HG02759 (cell line): ENCODE measurements around the gene MARCHF3.
"Not testable (repeated sequence)": the region's sequence is repeated elsewhere in the genome, so short reads cannot be mapped to it uniquely, and the experiment has no call there.

Experiments
- ATAC-seq: cut with Tn5 transposase; IDR thresholded peaks from one replicate; pipeline ENCODE4 v1.9.1; 2021; ENCODE audit warnings: mild to moderate bottlenecking, moderate library complexity; ENCODE audit not compliant: unreplicated experiment

MARCHF3 gene

DNA sequence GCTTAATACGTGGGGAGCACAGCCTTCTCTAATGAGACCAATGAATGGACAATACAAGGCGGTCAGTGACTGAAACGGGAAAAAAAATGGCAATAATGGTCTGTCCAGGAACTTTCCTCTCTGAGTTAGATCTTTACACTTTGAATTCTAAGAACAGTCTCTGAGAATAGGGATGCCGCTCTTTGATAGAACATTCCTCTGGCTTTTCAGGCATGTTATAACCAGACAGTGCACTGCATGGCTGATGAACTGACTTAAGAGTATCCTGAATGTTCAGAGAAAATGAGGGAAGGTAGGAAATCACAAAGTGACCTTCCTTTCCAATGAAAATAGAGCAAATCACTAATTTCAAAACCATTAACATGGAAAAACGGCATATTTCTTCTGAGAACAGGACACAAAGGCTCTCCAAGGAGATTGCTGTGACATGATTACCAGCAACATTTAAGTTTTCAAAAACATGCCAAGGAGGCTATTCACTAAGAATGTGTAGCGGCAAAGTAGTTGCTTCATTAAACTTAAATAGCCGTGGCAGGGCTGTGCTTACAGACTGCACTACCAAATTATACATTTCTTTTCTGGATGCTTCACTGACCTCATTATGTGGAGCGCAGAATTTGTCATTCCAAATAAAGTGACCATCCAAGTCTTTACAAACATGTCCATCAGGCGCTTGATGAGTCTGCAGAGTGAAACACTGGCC is 105.9 kb downstream of the MARCHF3 start:
- no peak for ATAC-seq

DNA sequence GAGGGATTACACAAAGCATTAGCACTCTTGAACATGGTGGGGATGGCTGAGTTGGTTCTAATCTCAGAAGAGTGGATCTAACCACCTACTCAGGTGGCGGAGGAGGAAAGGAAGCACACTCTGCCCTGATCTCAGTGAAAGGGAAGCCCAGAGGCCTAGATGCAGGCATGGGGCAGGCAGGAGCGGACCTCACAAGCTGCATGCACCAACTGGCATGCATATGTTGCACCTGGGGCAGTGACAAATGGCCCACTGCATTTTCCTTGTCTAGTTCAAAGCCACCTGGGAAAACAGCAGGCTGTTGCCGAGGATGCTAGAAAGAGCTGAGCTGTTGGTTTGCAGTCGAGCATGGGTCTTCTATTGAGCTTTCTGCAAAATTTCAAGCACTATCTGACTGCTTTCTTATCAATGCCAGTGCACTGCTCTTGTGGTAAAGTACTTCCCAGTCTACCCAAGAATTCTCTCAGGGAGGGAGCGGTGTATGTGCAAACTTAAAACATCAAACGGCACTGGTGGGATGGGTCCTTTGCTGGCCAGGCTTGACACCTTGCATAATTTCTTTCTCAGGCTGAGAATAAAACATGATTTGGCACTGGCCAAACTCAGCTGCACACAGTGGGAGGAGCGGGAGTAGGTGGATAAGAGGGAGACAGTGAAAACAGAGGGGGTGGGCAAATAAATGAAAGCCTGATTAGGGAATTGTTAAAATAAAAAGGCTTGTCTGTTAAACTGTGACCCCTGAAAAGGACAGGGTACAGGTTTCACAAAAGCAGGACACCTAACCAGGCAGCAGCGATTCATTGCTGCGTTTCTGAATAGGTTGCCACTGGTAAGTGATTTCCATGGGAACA is 108.9 kb downstream of the MARCHF3 start:
- ATAC-seq: no peak

DNA sequence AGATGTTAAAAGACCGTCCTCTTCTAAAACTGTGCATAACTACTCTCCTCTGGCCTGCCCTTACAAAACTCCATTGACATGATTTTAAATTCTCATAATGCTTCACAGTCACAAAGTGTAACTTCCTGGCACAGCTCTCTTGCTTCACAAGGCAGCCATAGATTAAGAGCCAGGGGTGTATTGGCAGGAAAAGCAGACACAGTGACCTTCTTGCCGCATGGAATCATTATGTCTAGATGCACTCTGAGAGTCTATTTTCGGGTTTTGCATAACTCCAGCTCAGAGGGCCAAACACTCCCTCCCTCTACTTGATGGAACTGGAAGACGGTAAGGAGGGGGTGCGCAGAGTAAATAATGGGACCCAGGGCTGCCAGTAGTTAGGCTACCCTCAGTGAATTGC is 110.1 kb downstream of the MARCHF3 start:
- ATAC-seq: no peak

DNA sequence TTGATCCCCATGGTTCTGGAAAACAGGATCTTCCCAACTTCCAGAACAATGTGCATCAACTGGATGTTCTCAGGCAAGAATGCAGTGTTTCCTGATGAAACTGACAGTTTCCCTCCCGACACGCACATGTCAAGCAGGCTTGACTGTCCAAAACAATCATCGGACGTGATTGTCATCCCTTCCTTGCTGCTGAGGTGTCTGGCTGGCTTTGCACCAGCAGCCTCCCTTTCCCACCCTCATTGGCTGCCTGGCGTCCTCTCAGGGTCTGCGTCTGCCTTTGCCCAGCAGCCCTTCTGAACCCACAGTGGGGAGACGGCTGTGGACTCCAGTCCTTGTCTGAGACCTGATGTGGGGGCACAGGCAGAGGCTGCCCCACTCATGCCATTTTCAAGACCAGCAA is 110.8 kb downstream of the MARCHF3 start:
- ATAC-seq: no peak

DNA sequence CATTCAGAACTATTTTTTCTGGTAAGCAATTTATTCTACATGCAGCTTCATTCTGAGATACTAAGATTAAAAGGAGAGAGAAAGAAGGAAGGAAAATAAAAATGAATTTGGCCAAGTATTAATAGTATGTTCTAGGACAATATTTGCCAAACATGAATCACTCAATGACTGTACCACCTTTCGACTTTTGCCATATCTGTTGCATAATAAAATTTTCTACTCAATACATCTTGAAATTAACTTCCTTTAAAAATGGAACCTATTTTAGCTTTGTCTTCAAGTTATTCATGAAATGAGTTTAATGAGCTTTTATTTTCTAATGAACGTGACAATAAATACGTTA is 111.8 kb downstream of the MARCHF3 start:
- ATAC-seq: no peak

DNA sequence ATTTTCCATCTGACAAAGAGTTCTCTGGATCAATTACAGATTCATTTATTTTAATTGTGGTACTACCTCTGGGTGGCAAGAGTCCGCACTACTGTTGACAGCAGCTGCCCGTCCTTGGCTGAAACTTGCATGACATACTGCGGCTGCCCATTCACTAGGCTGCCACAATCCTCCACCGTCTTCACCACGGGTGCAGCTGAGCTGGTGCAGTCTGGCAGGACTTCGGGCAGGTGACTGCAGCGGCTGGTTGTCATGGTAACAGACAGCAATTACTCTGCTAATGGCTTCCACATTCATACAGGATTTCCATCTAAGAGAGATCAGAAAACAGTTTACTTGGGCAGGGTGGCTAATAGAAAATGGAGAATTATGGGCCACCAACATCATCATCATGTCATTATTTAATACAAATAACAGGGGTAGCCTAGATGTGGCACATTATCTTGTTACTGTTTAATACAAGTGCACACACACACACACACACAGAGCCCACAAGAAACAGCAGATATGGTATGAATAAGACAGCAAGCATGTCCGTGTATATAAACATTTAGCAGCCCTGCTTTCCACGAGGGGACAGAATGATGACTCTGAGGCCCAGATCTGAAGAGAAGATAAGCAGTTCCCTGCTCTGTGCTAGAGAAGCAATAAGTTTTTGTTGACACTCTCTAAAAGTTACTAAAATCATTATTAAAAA is 112.3 kb downstream of the MARCHF3 start:
- ATAC-seq: no peak

DNA sequence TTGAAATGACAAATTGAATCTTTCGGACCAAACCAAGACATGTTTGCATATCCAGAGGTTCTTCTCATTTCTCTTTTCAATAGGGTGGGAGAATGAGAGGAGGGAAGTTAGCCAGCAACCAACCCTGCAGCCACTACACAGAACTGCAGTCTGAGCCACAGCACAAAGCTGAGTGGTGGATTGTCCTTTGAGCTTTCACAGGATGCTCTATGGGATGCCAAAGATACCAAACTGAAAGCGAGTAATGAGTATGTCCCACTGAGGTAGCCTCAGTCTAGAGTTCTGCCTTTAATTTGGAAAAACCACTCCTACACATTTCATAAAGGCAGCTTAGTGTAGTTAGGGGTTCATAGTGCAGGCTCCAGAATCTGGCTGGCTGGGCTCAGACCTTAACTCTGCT is 114.9 kb downstream of the MARCHF3 start:
- ATAC-seq: no peak

DNA sequence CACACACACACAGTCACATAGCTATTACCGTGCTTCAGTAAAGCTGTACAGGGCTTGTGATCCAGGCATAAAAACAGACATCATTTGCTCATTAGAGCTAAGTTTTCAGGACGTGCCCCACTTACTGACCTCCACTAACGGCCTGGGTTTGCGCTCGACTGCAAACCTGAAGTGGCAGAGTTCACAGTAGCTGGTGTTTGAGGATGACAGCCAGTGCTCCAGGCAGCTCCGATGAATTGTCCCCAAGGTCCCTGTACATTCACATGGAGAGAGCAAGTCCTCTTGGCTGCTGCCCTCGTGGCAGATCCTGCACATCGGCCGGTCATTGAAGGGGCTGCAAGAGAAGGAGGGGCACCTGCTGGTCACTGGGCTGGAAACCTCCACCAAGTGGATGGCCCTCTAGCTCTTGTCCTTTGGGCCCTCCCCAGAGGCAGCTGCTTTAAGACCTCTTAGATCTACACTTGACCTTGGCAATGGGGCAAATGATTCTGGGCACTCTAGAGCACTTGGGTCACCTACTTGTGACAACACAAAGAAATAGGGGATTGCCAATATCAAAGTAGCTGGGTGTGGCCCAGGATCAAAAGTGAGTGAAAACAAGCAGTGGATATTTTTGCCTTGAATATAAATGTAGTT is 115.4 kb downstream of the MARCHF3 start:
- ATAC-seq: no peak

DNA sequence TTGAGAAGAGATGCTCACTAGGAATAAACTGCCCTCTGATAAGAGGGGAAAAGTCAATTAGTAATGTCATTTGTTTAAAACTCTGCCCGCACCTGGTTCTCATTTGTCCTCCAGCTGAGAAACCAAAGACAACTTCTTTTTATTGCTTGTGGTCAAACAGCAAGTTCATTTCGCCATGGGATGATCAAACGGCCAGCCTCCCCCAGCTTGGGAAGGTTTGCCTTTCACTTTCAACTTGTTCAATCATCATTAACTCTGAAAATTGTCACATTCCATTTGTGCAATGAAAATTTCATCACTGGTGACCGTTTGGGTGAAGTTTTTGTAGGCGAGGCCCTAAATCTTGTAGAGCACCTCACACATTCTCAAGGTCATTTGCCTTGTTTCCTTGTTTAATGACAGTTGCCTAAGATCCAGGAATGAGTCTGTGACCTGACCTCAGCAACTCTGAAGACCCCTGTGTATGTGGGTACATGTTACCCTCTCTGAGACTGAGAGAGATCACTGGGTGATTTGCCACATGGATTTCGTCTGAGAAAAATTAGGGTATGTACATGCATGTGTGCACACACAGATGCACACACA is 117.7 kb downstream of the MARCHF3 start:
- ATAC-seq: no peak

DNA sequence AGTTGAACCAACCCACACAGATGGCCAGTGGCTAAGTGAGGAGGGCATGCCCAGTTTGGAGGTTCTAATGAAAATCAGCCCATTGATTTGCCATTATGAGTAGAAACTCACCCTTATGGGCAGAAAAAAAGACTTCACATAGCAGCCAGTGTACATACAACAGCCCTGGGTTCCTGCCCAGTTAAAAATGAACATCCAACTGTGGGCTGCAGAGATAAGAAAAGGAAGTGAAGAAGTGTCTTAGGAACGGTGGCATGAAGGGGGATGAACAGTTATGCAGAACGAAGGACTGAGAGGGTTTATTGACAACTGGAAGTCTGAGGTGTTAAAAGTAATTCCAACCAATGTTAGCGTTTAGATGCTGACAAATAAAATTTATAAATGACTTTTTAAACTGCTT is 118.4 kb downstream of the MARCHF3 start:
- no peak for ATAC-seq

DNA sequence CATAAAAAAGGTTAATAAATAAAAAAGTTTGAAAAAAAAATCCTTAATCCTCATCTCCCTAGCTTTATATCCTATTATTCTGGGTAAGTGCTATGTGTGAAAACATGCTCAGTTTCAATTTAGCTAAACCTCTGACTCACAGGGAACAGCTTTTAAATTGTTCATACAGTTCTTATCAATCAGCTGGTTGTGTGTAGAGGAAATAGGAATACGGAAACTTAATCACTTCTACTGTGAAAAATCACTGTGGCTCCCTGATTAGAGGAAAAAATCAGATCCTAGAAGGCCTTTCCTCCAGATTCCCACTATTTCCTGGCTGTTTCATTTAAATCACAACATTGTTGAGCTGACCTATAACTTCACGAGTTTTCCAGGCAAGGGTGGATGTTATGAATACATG is 120.5 kb downstream of the MARCHF3 start:
- ATAC-seq: no peak

DNA sequence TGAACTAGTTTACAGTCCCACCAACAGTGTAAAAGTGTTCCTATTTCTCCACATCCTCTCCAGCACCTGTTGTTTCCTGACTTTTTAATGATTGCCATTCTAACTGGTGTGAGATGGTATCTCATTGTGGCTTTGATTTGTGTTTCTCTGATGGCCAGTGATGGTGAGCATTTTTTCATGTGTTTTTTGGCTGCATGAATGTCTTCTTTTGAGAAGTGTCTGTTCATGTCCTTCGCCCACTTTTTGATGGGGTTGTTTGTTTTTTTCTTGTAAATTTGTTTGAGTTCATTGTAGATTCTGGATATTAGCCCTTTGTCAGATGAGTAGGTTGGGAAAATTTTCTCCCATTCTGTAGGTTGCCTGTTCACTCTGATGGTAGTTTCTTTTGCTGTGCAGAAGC is 126.0 kb downstream of the MARCHF3 start:
- ATAC-seq: not testable (repeated sequence)

DNA sequence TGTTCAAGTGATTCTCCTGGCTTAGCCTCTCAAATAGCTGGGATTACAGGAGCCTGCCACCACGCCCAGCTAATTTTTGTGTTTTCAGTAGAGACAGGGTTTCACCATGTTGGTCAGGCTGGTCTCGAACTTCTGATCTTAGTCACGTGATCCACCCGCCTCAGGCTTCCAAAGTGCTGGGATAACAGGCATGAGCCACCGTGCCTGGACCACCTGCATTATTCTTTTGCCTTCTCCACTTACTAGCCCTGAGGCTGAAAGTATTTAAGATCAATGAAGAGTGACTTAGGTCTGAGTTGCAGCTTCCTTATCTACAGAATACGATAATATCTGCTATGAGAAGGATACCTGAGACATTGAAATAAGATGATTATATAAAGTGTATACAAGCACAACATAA is 129.6 kb downstream of the MARCHF3 start:
- ATAC-seq: no peak

DNA sequence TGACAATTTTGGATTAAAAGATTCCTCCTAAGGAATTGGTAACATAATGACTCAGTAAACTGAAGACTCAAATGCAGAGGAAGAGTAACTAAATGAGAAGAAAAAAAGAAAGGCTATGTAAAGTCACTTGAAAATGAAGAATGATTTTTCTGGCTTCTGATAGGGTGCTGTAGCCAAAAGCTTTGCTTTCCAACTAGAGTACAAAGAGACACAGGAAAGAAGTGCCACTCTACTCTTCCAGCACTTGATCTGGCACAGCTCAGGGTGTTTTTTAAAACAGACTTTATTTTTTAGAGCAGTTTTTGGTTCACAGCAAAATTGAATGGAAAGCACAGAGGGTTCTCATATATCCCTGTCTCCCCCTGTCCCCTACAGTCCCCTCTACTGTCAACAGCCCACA is 130.9 kb downstream of the MARCHF3 start:
- ATAC-seq: no peak

DNA sequence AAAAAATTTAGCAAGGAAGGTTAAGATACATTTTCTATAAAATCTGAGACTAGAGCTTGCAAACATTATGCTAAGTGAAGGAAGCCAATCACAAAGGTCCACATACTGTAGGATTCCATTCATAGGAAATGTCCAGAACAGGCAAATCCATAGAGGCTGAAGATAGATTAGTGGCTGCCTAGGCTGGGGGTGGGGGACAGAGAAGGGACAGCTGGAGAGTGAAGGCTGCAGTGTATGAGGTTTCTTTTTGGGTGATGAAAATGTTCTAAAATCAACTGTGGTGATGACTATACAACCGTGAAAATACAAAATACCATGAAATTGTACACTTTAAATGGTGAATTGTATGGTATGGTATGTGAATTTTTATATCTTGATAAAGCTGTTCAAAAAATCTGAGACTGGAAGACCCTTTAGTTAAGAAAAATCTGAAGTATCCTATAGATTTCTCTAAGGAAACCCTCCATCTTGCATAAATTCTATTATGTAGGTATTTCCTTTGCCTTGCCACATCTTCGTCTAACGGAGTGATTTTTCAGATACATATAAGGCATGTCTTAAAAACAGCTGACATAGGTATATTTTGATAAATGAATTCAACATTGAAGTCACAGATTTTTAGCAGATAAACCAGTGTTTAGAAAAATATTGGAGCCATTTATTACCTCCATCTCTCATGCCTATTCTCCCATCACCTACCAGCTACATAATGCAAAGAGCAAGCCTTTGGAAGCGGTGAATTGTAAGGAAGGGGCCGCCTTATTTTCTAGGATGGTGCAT is 132.3 kb downstream of the MARCHF3 start:
- no peak for ATAC-seq

DNA sequence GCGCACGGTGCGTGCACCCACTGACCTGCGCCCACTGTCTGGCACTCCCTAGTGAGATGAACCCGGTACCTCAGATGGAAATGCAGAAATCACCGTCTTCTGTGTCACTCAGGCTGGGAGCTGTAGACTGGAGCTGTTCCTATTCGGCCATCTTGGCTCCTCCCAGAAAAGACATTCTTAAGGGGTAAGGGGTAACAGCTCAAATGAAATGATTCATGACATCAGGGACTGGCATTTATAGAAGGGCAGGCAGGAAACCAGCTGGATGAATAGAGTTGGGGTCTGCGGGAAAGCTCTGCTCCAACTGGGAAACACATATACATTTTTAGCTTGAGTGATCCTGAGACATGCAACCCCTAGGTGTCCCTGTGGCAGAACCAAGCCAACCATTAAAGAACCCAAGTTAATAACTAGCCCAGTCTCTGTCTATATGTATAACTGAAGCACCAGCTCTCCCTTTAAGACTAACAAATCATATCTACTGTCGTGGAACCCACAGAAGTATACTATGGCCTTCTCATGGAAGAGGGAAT is 134.1 kb downstream of the MARCHF3 start:
- ATAC-seq: no peak

DNA sequence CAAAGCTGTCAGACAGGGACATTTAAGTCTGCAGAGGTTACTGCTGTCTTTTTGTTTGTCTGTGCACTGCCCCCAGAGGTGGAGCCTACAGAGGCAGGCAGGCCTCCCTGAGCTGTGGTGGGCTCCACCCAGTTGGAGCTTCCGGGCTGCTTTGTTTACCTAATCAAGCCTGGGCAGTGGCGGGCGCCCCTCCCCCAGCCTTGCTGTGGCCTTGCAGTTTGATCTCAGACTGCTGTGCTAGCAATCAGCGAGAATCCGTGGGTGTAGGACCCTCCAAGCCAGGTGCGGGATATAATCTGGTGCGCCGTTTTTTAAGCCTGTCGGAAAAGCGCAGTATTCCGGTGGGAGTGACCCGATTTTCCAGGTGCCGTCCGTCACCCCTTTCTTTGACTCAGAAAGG is 134.6 kb downstream of the MARCHF3 start:
- ATAC-seq: not testable (repeated sequence)

DNA sequence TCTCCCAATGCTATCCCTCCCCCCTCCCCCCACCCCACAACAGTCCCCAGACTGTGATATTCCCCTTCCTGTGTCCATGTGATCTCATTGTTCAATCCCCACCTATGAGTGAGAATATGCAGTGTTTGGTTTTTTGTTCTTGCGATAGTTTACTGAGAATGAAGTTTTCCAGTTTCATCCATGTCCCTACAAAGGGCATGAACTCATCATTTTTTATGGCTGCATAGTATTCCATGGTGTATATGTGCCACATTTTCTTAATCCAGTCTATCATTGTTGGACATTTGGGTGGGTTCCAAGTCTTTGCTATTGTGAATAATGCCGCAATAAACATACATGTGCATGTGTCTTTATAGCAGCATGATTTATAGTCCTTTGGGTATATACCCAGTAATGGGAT is 139.9 kb downstream of the MARCHF3 start:
- not testable (repeated sequence) for ATAC-seq

DNA sequence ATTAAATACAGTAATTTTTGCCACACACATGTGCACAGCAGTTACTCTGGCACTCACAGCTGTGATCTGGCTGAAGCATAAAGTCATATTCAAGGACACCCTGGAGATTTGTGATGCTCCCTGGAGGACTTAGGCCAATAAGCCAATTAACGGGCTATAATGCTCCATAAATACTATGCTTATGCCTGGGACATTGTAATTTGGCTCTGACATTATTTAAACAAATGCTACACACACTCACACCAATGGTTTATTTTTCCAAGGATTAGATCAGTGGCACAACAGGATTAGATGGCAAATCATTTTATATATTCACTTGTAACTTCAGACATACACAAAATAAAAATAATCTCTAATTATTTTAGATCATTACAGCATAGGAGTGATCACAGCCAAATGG is 142.2 kb downstream of the MARCHF3 start:
- no peak for ATAC-seq

DNA sequence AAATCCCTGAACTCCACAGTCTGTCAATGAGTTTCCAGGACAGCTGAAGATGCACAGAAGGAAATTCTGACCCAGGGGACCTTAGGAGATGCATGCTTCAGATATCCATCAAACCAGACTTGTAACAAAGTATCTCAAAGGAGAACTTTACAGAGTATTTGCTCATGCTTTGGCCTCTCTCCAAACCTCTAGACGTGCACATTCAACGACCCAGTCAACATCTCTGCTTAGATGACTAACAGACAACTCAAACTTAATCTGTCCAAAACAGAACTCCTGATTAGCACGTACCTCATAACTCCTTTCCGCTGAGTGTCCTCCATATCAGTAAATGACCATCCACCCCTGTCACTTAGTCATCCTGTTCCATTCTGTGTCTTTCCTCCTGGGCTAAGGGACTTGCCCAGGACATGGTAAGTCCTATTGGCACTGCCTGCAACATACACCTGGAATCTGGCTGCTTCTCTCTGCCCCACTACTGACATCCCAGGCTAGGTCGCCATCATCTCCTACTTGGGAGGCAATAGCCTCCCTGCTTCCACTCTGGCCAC is 146.0 kb downstream of the MARCHF3 start:
- no peak for ATAC-seq
